Skeletal muscle cell (primary cell): ENCODE data around the gene SPATA6L.
"Not testable (repeated sequence)": the region's sequence is repeated elsewhere in the genome, so short reads cannot be mapped to it uniquely, and the experiment has no call there.

Experiments used
- DNase-seq: peaks from one replicate; pipeline ENCODE4 v3.0.0-alpha.2; 2010; ENCODE audit warnings: low read depth
- H3K4me3 ChIP-seq: 2 replicates; pipeline ENCODE4 v1.5.1; 2011; ENCODE audit warnings: low read depth, mild to moderate bottlenecking, control low read depth, low read length, moderate library complexity

SPATA6L gene

GRCh38 chr9:4679268-4680172 lies 13.2 kb upstream of the SPATA6L start, which contains the start of gene CDC37L1:
TSS of gene CDC37L1 (plus strand) at chr9:4679569. CDS start at chr9:4679768, 199 bp downstream.
- H3K4me3 ChIP-seq, result peak within 1 kb of the TSS; percentile 93
- peak; percentile 82 for DNase-seq

- DNase-seq, result no peak
- peak overlapping the region; percentile 93 for H3K4me3 ChIP-seq
These were observed 12.5 kb upstream of the SPATA6L start for GRCh38 chr9:4678679-4679267.

- no peak overlapping the region for H3K4me3 ChIP-seq
These were observed 11.1 kb upstream of the SPATA6L start for GRCh38 chr9:4677392-4677791.

GRCh38 chr9:4674783-4675182 lies 8.5 kb upstream of the SPATA6L start:
- DNase-seq, result peak; percentile 88
- H3K4me3 ChIP-seq, result no peak overlapping the region

More at GRCh38 chr9:4677392-4677791, 11.1 kb upstream of the SPATA6L start:
- no peak for DNase-seq

- no peak overlapping the region for H3K4me3 ChIP-seq
- no peak for DNase-seq
These were observed 5.5 kb upstream of the SPATA6L start for GRCh38 chr9:4671737-4672136.

- DNase-seq, result no peak
These were observed 4.3 kb upstream of the SPATA6L start for GRCh38 chr9:4670591-4670990.

GRCh38 chr9:4669890-4670289 lies 3.6 kb upstream of the SPATA6L start:
- no peak overlapping the region for H3K4me3 ChIP-seq
- no peak for DNase-seq

More at GRCh38 chr9:4670591-4670990, 4.3 kb upstream of the SPATA6L start:
- H3K4me3 ChIP-seq, result no peak overlapping the region

GRCh38 chr9:4668604-4669003 lies 2.3 kb upstream of the SPATA6L start:
- H3K4me3 ChIP-seq, result no peak overlapping the region
- no peak for DNase-seq

- H3K4me3 ChIP-seq, result no peak overlapping the region
- no peak for DNase-seq
These were observed 1.4 kb upstream of the SPATA6L start for GRCh38 chr9:4667681-4668080.

GRCh38 chr9:4665357-4665756 lies 923 bp downstream of the SPATA6L start:
- peak; percentile 71 for DNase-seq
- H3K4me3 ChIP-seq, result peak overlapping the region; percentile 45

- no peak for DNase-seq
- H3K4me3 ChIP-seq, result no peak overlapping the region
These were observed 2.3 kb downstream of the SPATA6L start for GRCh38 chr9:4663956-4664355.

- peak overlapping the region; percentile 75 for H3K4me3 ChIP-seq
- no peak for DNase-seq
These were observed 3.1 kb downstream of the SPATA6L start for GRCh38 chr9:4662989-4663792.

- H3K4me3 ChIP-seq, result peak within 1 kb of the TSS; percentile 75
- peak; percentile 30 for DNase-seq
These were observed 3.9 kb downstream of the SPATA6L start, which contains the start of gene PLPP6 for GRCh38 chr9:4662108-4662988. TSS of gene PLPP6 (plus strand) at chr9:4662294. CDS start at chr9:4662376, 82 bp downstream.

GRCh38 chr9:4661611-4662010 lies 4.7 kb downstream of the SPATA6L start:
- DNase-seq, result no peak
- peak overlapping the region; percentile 75 for H3K4me3 ChIP-seq

GRCh38 chr9:4661165-4661564 lies 5.1 kb downstream of the SPATA6L start:
- H3K4me3 ChIP-seq, result no peak overlapping the region
- no peak for DNase-seq

- DNase-seq, H3K4me3 ChIP-seq: not testable (repeated sequence)
These were observed 5.6 kb downstream of the SPATA6L start for GRCh38 chr9:4660665-4661064.

GRCh38 chr9:4657426-4658159 lies 8.7 kb downstream of the SPATA6L start:
- no peak overlapping the region for H3K4me3 ChIP-seq
- DNase-seq, result no peak

GRCh38 chr9:4656621-4657020 lies 9.7 kb downstream of the SPATA6L start:
- no peak overlapping the region for H3K4me3 ChIP-seq

More at GRCh38 chr9:4656621-4657020, 9.7 kb downstream of the SPATA6L start:
- DNase-seq, result no peak
